MG63 (cell line): ENCODE data around the gene NUDCD3. TPM values are rescaled to one million over a fixed set of nuclear protein-coding genes. Genes with fewer than 3 reads are reported as not detected.
A peak's percentile ranks its signal among the peaks of the same experiment; 100 is the strongest.

Source experiments
- DNase-seq: peaks from one replicate; pipeline ENCODE4 v3.0.0-alpha.2; 2020
- H3K27me3 ChIP-seq: fragments of 250-450 bp; sonication (Bioruptor Pico); 2 replicates; pipeline ENCODE4 v1.5.1; 2020; ENCODE audit warnings: mild to moderate bottlenecking, moderate library complexity
- H3K36me3 ChIP-seq: fragments of 250-450 bp; sonication (Bioruptor Pico); 2 replicates; pipeline ENCODE4 v1.5.1; 2020; ENCODE audit warnings: mild to moderate bottlenecking, moderate library complexity
- H3K4me3 ChIP-seq: fragments of 250-450 bp; sonication (Bioruptor Pico); 2 replicates; pipeline ENCODE4 v1.5.1; 2020; ENCODE audit warnings: mild to moderate bottlenecking, moderate library complexity
- H3K9me3 ChIP-seq: fragments of 250-450 bp; sonication (Bioruptor Pico); 2 replicates; pipeline ENCODE4 v1.5.1; 2020; ENCODE audit warnings: mild to moderate bottlenecking, moderate library complexity
- total RNA-seq: library from RNA; depleted of rRNA; stranded (reverse); fragments of >200 nt; shearing (Covaris generic); gene quantifications from 2 replicates; pipeline ENCODE4 v1.2.3, GENCODE V29; 2014; ENCODE audit warnings: low replicate concordance; rRNA removed

NUDCD3 gene
- 23.1 and 32.8 TPM in 2 replicates for total RNA-seq

GRCh38 chr7:44490351-44491200 lies at the start of gene NUDCD3:
Gene NUDCD3, minus strand, starts transcription at chr7:44490658. Its CDS starts 58 bp downstream, at chr7:44490600.
- 0 out of 2 replicates have a peak, but pooled peaks cover 2% of the 10 kb centered on the region for H3K9me3 ChIP-seq
- H3K4me3 ChIP-seq, result peak within 1 kb of the TSS; percentile 93
- H3K27me3 ChIP-seq, result no peaks in the 10 kb centered on the region
- DNase-seq, result peak; percentile 85
- H3K36me3 ChIP-seq, result peaks cover 21% of the 10 kb centered on the region

GRCh38 chr7:44539669-44540506 lies 49.4 kb upstream of the NUDCD3 start:
- DNase-seq, result no peak

GRCh38 chr7:44538798-44539668 lies 48.6 kb upstream of the NUDCD3 start:
- no peaks in the 10 kb centered on the region for H3K27me3 ChIP-seq
- H3K9me3 ChIP-seq, result no peaks in the 10 kb centered on the region
- no peaks in the 10 kb centered on the region for H3K36me3 ChIP-seq
- no peak overlapping the region for H3K4me3 ChIP-seq
- DNase-seq, result no peak

More at GRCh38 chr7:44539669-44540506, 49.4 kb upstream of the NUDCD3 start:
- Histone ChIP-seq H3K27me3 (no peaks in the 10 kb centered on the region), H3K4me3 (no peak overlapping the region), H3K36me3 (no peaks in the 10 kb centered on the region), H3K9me3 (no peaks in the 10 kb centered on the region)

- DNase-seq, result no peak
- Histone ChIP-seq H3K9me3 (no peaks in the 10 kb centered on the region), H3K4me3 (no peak overlapping the region), H3K36me3 (no peaks in the 10 kb centered on the region), H3K27me3 (no peaks in the 10 kb centered on the region)
Measured at GRCh38 chr7:44538093-44538797, 47.8 kb upstream of the NUDCD3 start.

GRCh38 chr7:44537442-44537841 lies 47.0 kb upstream of the NUDCD3 start:
- no peaks in the 10 kb centered on the region for H3K36me3 ChIP-seq
- no peaks in the 10 kb centered on the region for H3K27me3 ChIP-seq
- no peaks in the 10 kb centered on the region for H3K9me3 ChIP-seq
- no peak for DNase-seq
- no peak overlapping the region for H3K4me3 ChIP-seq

- DNase-seq, result no peak
- Histone ChIP-seq H3K36me3 (no peaks in the 10 kb centered on the region), H3K4me3 (no peak overlapping the region), H3K9me3 (no peaks in the 10 kb centered on the region), H3K27me3 (no peaks in the 10 kb centered on the region)
Measured at GRCh38 chr7:44536090-44536489, 45.6 kb upstream of the NUDCD3 start.

- H3K27me3 ChIP-seq, result no peaks in the 10 kb centered on the region
Measured at GRCh38 chr7:44535348-44536064, 45.0 kb upstream of the NUDCD3 start.

GRCh38 chr7:44534501-44534900 lies 44.0 kb upstream of the NUDCD3 start:
- no peaks in the 10 kb centered on the region for H3K27me3 ChIP-seq
- H3K36me3 ChIP-seq, result no peaks in the 10 kb centered on the region
- no peak overlapping the region for H3K4me3 ChIP-seq
- no peaks in the 10 kb centered on the region for H3K9me3 ChIP-seq
- peak; percentile 43 for DNase-seq

More at GRCh38 chr7:44535348-44536064, 45.0 kb upstream of the NUDCD3 start:
- H3K36me3 ChIP-seq, result no peaks in the 10 kb centered on the region
- H3K4me3 ChIP-seq, result no peak overlapping the region
- H3K9me3 ChIP-seq, result no peaks in the 10 kb centered on the region
- DNase-seq, result no peak

- no peaks in the 10 kb centered on the region for H3K9me3 ChIP-seq
- no peak overlapping the region for H3K4me3 ChIP-seq
- no peaks in the 10 kb centered on the region for H3K36me3 ChIP-seq
- no peak for DNase-seq
- no peaks in the 10 kb centered on the region for H3K27me3 ChIP-seq
Measured at GRCh38 chr7:44534087-44534486, 43.6 kb upstream of the NUDCD3 start.

GRCh38 chr7:44533301-44534055 lies 43.0 kb upstream of the NUDCD3 start:
- Histone ChIP-seq H3K4me3 (no peak overlapping the region), H3K27me3 (no peaks in the 10 kb centered on the region), H3K9me3 (no peaks in the 10 kb centered on the region), H3K36me3 (no peaks in the 10 kb centered on the region)
- DNase-seq, result peak; percentile 55

- H3K4me3 ChIP-seq, result no peak overlapping the region
- no peaks in the 10 kb centered on the region for H3K27me3 ChIP-seq
- DNase-seq, result no peak
- H3K36me3 ChIP-seq, result no peaks in the 10 kb centered on the region
- H3K9me3 ChIP-seq, result no peaks in the 10 kb centered on the region
Measured at GRCh38 chr7:44531421-44532380, 41.2 kb upstream of the NUDCD3 start.

GRCh38 chr7:44530990-44531389 lies 40.5 kb upstream of the NUDCD3 start:
- Histone ChIP-seq H3K27me3 (no peaks in the 10 kb centered on the region), H3K4me3 (no peak overlapping the region), H3K9me3 (no peaks in the 10 kb centered on the region), H3K36me3 (no peaks in the 10 kb centered on the region)
- no peak for DNase-seq

- peaks cover 13% of the 10 kb centered on the region; the same call in 1 of the 2 replicates for H3K9me3 ChIP-seq
- H3K27me3 ChIP-seq, result no peaks in the 10 kb centered on the region
- H3K36me3 ChIP-seq, result no peaks in the 10 kb centered on the region
- DNase-seq, result no peak
- no peak overlapping the region for H3K4me3 ChIP-seq
Measured at GRCh38 chr7:44524811-44525388, 34.4 kb upstream of the NUDCD3 start.
